GM20000 (cell line): ENCODE measurements around the gene CDKAL1.

Experiments
- DNase-seq: peaks from one replicate; pipeline ENCODE4 v3.0.0; 2012; ENCODE audit warnings: low spot score
- CTCF ChIP-seq: IDR thresholded peaks from 2 replicates; pipeline ENCODE4 v1.5.1; 2012; ENCODE audit warnings: mild to moderate bottlenecking, control low read depth; ENCODE audit errors: extremely low read depth, missing control alignments

Gene CDKAL1

GRCh38 chr6:20569000-20569610 is 34.8 kb downstream of the CDKAL1 start:
- DNase-seq: no peak

GRCh38 chr6:20571261-20571660 is 37.0 kb downstream of the CDKAL1 start:
- DNase-seq: no peak

More at GRCh38 chr6:20569000-20569610, 34.8 kb downstream of the CDKAL1 start:
- TF ChIP-seq CTCF: no peak

GRCh38 chr6:20572288-20572687 is 38.0 kb downstream of the CDKAL1 start:
- TF ChIP-seq CTCF: no peak
- DNase-seq: no peak

More at GRCh38 chr6:20571261-20571660, 37.0 kb downstream of the CDKAL1 start:
- no peak for TF ChIP-seq CTCF

GRCh38 chr6:20572940-20573339 is 38.7 kb downstream of the CDKAL1 start:
- TF ChIP-seq CTCF: no peak
- DNase-seq: no peak

GRCh38 chr6:20574355-20574754 is 40.1 kb downstream of the CDKAL1 start:
- no peak for DNase-seq
- TF ChIP-seq CTCF: no peak

GRCh38 chr6:20575125-20575524 is 40.9 kb downstream of the CDKAL1 start:
- DNase-seq: no peak
- no peak for TF ChIP-seq CTCF

GRCh38 chr6:20575704-20576451 is 41.6 kb downstream of the CDKAL1 start:
- TF ChIP-seq CTCF: no peak
- DNase-seq: no peak
